ENCODE data around the gene EIF5B.

GRCh38 chr2:99398303-99398702 lies 61.1 kb downstream of the EIF5B start:
- no peak for TF ChIP-seq CTCF (conservative IDR thresholded peaks at IDR 0.05; ENCODE audit: low read depth, low read length)
- no peak for TF ChIP-seq EZH2 (IDR thresholded peaks at IDR 0.05; ENCODE audit: borderline replicate concordance, low read depth, low read length, poor library complexity, severe bottlenecking)
